ENCODE results near the gene USP48. TPM values are rescaled to one million over a fixed set of nuclear protein-coding genes. Genes with fewer than 3 reads are reported as not detected.
A peak's percentile ranks its signal among the peaks of the same experiment; 100 is the strongest.

Gene USP48
- total RNA-seq, 1 donor from 2014 or later = 56.4 TPM

GRCh38 chr1:21705303-21705980 is 77.5 kb downstream of the USP48 start:
- Histone ChIP-seq H3K36me3 (peaks cover 78% of the 10 kb centered on the region), H3K27ac (no peak overlapping the region), H3K9me3 (no peaks in the 10 kb centered on the region), H3K4me1 (no peaks in the 10 kb centered on the region), H3K27me3 (no peaks in the 10 kb centered on the region), H3K4me3 (no peak overlapping the region)
- TF ChIP-seq CTCF (IDR thresholded peaks at IDR 0.05) = no peak
- ATAC-seq = no peak
- intact Hi-C loops (cut with DNase I) = no loop called here
- no peak for DNase-seq

- Histone ChIP-seq H3K4me3 (no peak overlapping the region), H3K4me1 (no peaks in the 10 kb centered on the region), H3K36me3 (peaks cover 91% of the 10 kb centered on the region), H3K27me3 (no peaks in the 10 kb centered on the region), H3K9me3 (no peaks in the 10 kb centered on the region), H3K27ac (no peak overlapping the region)
- no peak for TF ChIP-seq CTCF (IDR thresholded peaks at IDR 0.05)
- DNase-seq = no peak
- intact Hi-C loops (cut with DNase I) = no loop called here
- no peak for ATAC-seq
These were observed 78.8 kb downstream of the USP48 start for GRCh38 chr1:21704145-21704544.

DNA sequence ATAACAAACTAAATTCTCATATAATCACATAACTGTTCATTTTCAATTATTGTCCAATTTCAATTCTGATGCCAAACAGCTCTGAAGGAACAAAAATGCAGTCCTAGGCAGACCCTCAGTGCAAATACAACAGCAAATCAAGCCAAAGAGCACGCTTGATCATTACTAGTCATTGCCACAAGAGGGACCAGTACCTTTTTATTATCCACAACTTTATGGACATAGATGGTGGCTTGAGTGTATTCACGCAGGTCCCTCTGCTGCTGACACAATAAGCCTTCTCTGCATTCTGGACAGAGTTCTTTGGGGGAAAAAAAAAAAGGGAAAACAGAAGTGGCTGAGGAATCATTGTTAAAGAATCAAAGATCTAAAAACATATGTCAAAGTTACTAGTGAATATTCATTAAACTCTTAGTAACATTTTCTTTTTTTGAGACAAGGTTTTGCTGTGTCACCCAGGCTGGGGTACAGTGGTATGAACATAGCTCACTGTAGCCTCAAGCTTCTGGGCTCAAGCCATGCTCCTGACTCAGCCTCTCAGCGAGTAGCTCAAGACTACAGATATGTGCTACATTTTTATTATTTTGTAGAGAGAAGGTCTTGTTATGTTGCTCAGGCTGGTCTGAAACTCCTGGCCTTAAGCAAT is 79.5 kb downstream of the USP48 start:
- no peak overlapping the region for H3K27ac ChIP-seq
- no peaks in the 10 kb centered on the region for H3K9me3 ChIP-seq
- ATAC-seq = no peak
- no peaks in the 10 kb centered on the region for H3K4me1 ChIP-seq
- no peaks in the 10 kb centered on the region for H3K27me3 ChIP-seq
- TF ChIP-seq CTCF (IDR thresholded peaks at IDR 0.05) = peak; percentile 26
- H3K36me3 ChIP-seq = peaks cover 94% of the 10 kb centered on the region
- H3K4me3 ChIP-seq = no peak overlapping the region
- no peak for DNase-seq
- intact Hi-C loops (cut with DNase I) = no loop called here

GRCh38 chr1:21702780-21703179 is 80.2 kb downstream of the USP48 start:
- TF ChIP-seq CTCF (IDR thresholded peaks at IDR 0.05) = no peak
- Histone ChIP-seq H3K9me3 (no peaks in the 10 kb centered on the region), H3K27ac (no peak overlapping the region), H3K4me1 (no peaks in the 10 kb centered on the region), H3K36me3 (peaks cover 92% of the 10 kb centered on the region), H3K27me3 (no peaks in the 10 kb centered on the region), H3K4me3 (no peak overlapping the region)
- ATAC-seq (no peak), DNase-seq (no peak)
- intact Hi-C loops (cut with DNase I) = no loop called here

DNA sequence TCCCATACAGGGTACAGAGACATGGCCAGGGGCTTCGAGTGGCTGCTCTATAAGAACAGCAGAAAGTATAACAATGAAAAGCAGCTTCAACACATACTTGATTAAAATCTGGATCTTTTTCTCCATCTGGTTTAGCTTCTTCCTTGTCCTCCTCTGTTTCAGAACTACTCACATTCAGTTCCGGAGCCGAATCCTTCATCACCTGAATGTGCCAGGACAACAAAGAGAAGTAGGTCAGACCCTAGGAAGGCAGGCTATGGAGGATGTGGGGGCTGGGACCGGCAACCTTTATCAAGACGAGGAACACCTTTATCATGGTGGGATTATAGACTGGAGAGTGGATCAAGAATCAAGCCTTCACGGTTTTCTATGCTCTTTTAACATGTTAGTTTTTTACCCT is 81.5 kb downstream of the USP48 start:
- Histone ChIP-seq H3K36me3 (peaks cover 79% of the 10 kb centered on the region), H3K27ac (no peak overlapping the region)
- intact Hi-C loops (cut with DNase I) = no loop called here

More for the DNA sequence above, 81.5 kb downstream of the USP48 start:
- Histone ChIP-seq H3K4me1 (no peaks in the 10 kb centered on the region), H3K9me3 (no peaks in the 10 kb centered on the region), H3K27me3 (no peaks in the 10 kb centered on the region), H3K4me3 (no peak overlapping the region)
- DNase-seq (no peak), ATAC-seq (no peak)
- TF ChIP-seq CTCF (IDR thresholded peaks at IDR 0.05) = no peak

All from upper lobe of right lung (tissue), 1 donor.